ENCODE measurements around the gene GLYATL3.

The GLYATL3 gene

GRCh38 chr6:49530141-49530776, 30.5 kb downstream of the GLYATL3 start:
- no peak overlapping the region for H4K91ac ChIP-seq (ENCODE audit: low read length)
- no peak overlapping the region for H3K4me2 ChIP-seq (ENCODE audit: low read length, poor library complexity, severe bottlenecking)
- H3K4me3 ChIP-seq (ENCODE audit: insufficient read depth in 1 of 2, low read depth in 1 of 2, low read length in 2 of 2) = no peak overlapping the region
- no peak overlapping the region for H3K14ac ChIP-seq (ENCODE audit: low read length in 2 of 2)
- H3K4me1 ChIP-seq (ENCODE audit: control insufficient read depth, insufficient read depth, low read depth, low read length) = no peaks in the 10 kb centered on the region
- H3K18ac ChIP-seq (ENCODE audit: low read depth in 1 of 2, low read length in 2 of 2) = no peak overlapping the region
- H3K9ac ChIP-seq (ENCODE audit: low read length) = no peak overlapping the region
- no peak overlapping the region for H4K8ac ChIP-seq (ENCODE audit: low read length)
- no peak for DNase-seq
- H2AK5ac ChIP-seq (ENCODE audit: low read length, severe bottlenecking) = no peak overlapping the region
- H2BK15ac ChIP-seq (ENCODE audit: low read depth, poor library complexity, severe bottlenecking) = no peak overlapping the region
- WGBS = no CpG with 5 or more reads among the region's 2 CpGs
- H3K36me3 ChIP-seq (ENCODE audit: control insufficient read depth in 1 of 2, insufficient read depth in 2 of 2, low read depth in 1 of 2, low read length in 2 of 2) = no peaks in the 10 kb centered on the region
- H2AFZ ChIP-seq (ENCODE audit: low read depth, low read length) = no peak overlapping the region
- H3K9me3 ChIP-seq (ENCODE audit: control insufficient read depth, low read length) = no peaks in the 10 kb centered on the region
- H3K23ac ChIP-seq (ENCODE audit: low read length in 2 of 2) = no peak overlapping the region
- H3K79me1 ChIP-seq (replicated peaks; ENCODE audit: low read length, poor library complexity, severe bottlenecking) = no peaks in the 10 kb centered on the region
- no peaks in the 10 kb centered on the region for H3K27me3 ChIP-seq (ENCODE audit: control insufficient read depth in 1 of 2, insufficient read depth in 1 of 2, low read length in 2 of 2)
- no peak overlapping the region for H2BK5ac ChIP-seq (ENCODE audit: low read depth, low read length, poor library complexity, severe bottlenecking)
- H2BK12ac ChIP-seq (ENCODE audit: low read length in 2 of 2) = no peak overlapping the region
- no peak overlapping the region for H2BK120ac ChIP-seq (ENCODE audit: low read depth, low read length)
- H3K4ac ChIP-seq (ENCODE audit: low read depth in 1 of 2, low read length in 2 of 2) = no peak overlapping the region
- H3K27ac ChIP-seq (ENCODE audit: low read length, poor library complexity, severe bottlenecking) = no peak overlapping the region

DNA sequence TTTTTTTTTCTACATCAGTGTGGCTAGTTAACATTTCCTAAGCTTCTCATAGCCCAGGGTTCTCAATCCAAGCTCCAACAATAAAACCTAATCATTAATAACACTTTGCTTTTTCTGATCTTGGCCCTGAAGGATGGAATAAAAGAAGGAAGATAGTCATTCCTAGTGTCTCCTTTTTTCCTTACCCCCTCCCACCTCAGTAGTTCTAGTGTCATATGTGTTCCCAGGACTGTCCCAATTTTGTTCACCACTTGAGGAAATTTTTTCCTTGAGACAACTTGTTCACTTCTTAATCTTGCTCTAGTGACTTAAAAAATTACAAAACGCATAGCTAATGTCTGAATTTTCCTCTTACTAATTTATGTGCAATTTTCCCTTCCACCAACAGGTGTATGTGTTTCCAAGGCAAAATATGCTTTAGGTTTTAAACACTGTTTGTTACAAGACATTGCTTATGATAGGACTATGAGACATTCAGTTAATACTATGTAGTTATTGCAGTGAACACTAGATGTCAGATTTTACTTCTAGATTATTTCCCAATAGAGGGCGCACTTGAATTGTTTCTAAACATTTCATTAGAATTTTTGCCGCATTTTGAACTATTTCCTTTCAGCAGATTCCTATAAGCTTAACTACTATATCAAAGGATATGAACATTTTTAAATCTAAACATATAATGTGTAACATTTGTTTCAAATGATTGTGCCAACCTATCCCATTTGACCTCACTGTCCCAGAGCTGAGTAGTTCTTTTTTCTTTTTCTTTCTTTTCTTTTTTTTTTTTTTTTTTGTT, 32.2 kb downstream of the GLYATL3 start:
- H3K4ac ChIP-seq (ENCODE audit: low read depth in 1 of 2, low read length in 2 of 2) = no peak overlapping the region
- H2BK120ac ChIP-seq (ENCODE audit: low read depth, low read length) = no peak overlapping the region
- no peak overlapping the region for H3K4me2 ChIP-seq (ENCODE audit: low read length, poor library complexity, severe bottlenecking)
- WGBS = no CpG with 5 or more reads among the region's 3 CpGs
- no peak overlapping the region for H3K23ac ChIP-seq (ENCODE audit: low read length in 2 of 2)
- H3K36me3 ChIP-seq (ENCODE audit: control insufficient read depth in 1 of 2, insufficient read depth in 2 of 2, low read depth in 1 of 2, low read length in 2 of 2) = no peaks in the 10 kb centered on the region
- H4K8ac ChIP-seq (ENCODE audit: low read length) = no peak overlapping the region
- H2BK5ac ChIP-seq (ENCODE audit: low read depth, low read length, poor library complexity, severe bottlenecking) = no peak overlapping the region
- peak overlapping the region in 1 of 2 experiments; percentile 45 for H3K4me3 ChIP-seq (ENCODE audit: insufficient read depth in 1 of 2, low read depth in 1 of 2, low read length in 2 of 2)
- no peak overlapping the region for H2AFZ ChIP-seq (ENCODE audit: low read depth, low read length)
- H3K9me3 ChIP-seq (ENCODE audit: control insufficient read depth, low read length) = no peaks in the 10 kb centered on the region
- H3K27ac ChIP-seq (ENCODE audit: low read length, poor library complexity, severe bottlenecking) = no peak overlapping the region
- peak; percentile 73 for DNase-seq
- no peak overlapping the region for H2AK5ac ChIP-seq (ENCODE audit: low read length, severe bottlenecking)
- no peak overlapping the region for H4K91ac ChIP-seq (ENCODE audit: low read length)
- H3K14ac ChIP-seq (ENCODE audit: low read length in 2 of 2) = no peak overlapping the region
- no peak overlapping the region for H2BK15ac ChIP-seq (ENCODE audit: low read depth, poor library complexity, severe bottlenecking)
- no peaks in the 10 kb centered on the region for H3K79me1 ChIP-seq (replicated peaks; ENCODE audit: low read length, poor library complexity, severe bottlenecking)
- peak overlapping the region; percentile 80 for H3K9ac ChIP-seq (ENCODE audit: low read length)
- no peak overlapping the region for H2BK12ac ChIP-seq (ENCODE audit: low read length in 2 of 2)
- no peaks in the 10 kb centered on the region for H3K4me1 ChIP-seq (ENCODE audit: control insufficient read depth, insufficient read depth, low read depth, low read length)
- no peak overlapping the region for H3K18ac ChIP-seq (ENCODE audit: low read depth in 1 of 2, low read length in 2 of 2)
- H3K27me3 ChIP-seq (ENCODE audit: control insufficient read depth in 1 of 2, insufficient read depth in 1 of 2, low read length in 2 of 2) = no peaks in the 10 kb centered on the region

- Histone ChIP-seq H4K91ac (ENCODE audit: low read length) (no peak overlapping the region), H3K4ac (ENCODE audit: low read depth in 1 of 2, low read length in 2 of 2) (no peak overlapping the region), H2BK15ac (ENCODE audit: low read depth, poor library complexity, severe bottlenecking) (no peak overlapping the region), H3K4me3 (ENCODE audit: insufficient read depth in 1 of 2, low read depth in 1 of 2, low read length in 2 of 2) (no peak overlapping the region), H3K9ac (ENCODE audit: low read length) (no peak overlapping the region), H3K14ac (ENCODE audit: low read length in 2 of 2) (no peak overlapping the region), H3K79me1 (replicated peaks; ENCODE audit: low read length, poor library complexity, severe bottlenecking) (no peaks in the 10 kb centered on the region), H3K27ac (ENCODE audit: low read length, poor library complexity, severe bottlenecking) (no peak overlapping the region), H2BK5ac (ENCODE audit: low read depth, low read length, poor library complexity, severe bottlenecking) (no peak overlapping the region), H3K9me3 (ENCODE audit: control insufficient read depth, low read length) (no peaks in the 10 kb centered on the region), H2BK120ac (ENCODE audit: low read depth, low read length) (no peak overlapping the region), H3K4me1 (ENCODE audit: control insufficient read depth, insufficient read depth, low read depth, low read length) (no peaks in the 10 kb centered on the region), H3K36me3 (ENCODE audit: control insufficient read depth in 1 of 2, insufficient read depth in 2 of 2, low read depth in 1 of 2, low read length in 2 of 2) (no peaks in the 10 kb centered on the region), H3K23ac (ENCODE audit: low read length in 2 of 2) (no peak overlapping the region), H3K18ac (ENCODE audit: low read depth in 1 of 2, low read length in 2 of 2) (no peak overlapping the region), H3K27me3 (ENCODE audit: control insufficient read depth in 1 of 2, insufficient read depth in 1 of 2, low read length in 2 of 2) (no peaks in the 10 kb centered on the region), H2AK5ac (ENCODE audit: low read length, severe bottlenecking) (no peak overlapping the region), H4K8ac (ENCODE audit: low read length) (no peak overlapping the region), H2AFZ (ENCODE audit: low read depth, low read length) (no peak overlapping the region), H2BK12ac (ENCODE audit: low read length in 2 of 2) (no peak overlapping the region), H3K4me2 (ENCODE audit: low read length, poor library complexity, severe bottlenecking) (no peak overlapping the region)
- DNase-seq = no peak
- 80% methylated on average over 2 of the region's 5 CpGs for WGBS
Measured at GRCh38 chr6:49535795-49536194, 36.1 kb downstream of the GLYATL3 start.

DNA sequence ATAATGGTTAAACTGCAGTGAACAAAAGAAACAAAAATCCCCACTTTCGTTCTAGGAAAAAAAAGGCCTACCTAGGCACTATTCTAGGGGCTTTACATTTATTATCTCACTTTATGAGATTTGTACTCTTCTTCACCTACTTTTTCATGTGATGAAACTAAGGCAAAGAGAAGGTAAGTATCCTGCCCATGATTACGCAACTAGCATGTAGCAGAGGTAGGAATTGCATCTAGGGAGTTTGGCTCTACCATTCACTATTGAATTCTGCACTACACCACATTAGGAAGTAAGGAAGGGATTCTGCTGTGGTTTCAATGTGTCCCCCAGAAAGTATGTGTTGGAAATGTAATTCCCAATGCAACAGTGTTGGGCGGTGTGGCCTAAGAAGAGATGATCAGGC, 39.4 kb downstream of the GLYATL3 start:
- Histone ChIP-seq H3K4me2 (ENCODE audit: low read length, poor library complexity, severe bottlenecking) (no peak overlapping the region), H3K4ac (ENCODE audit: low read depth in 1 of 2, low read length in 2 of 2) (no peak overlapping the region), H3K27me3 (ENCODE audit: control insufficient read depth in 1 of 2, insufficient read depth in 1 of 2, low read length in 2 of 2) (no peaks in the 10 kb centered on the region), H4K91ac (ENCODE audit: low read length) (no peak overlapping the region), H4K8ac (ENCODE audit: low read length) (no peak overlapping the region), H3K9me3 (ENCODE audit: control insufficient read depth, low read length) (no peaks in the 10 kb centered on the region), H3K36me3 (ENCODE audit: control insufficient read depth in 1 of 2, insufficient read depth in 2 of 2, low read depth in 1 of 2, low read length in 2 of 2) (no peaks in the 10 kb centered on the region), H3K18ac (ENCODE audit: low read depth in 1 of 2, low read length in 2 of 2) (no peak overlapping the region), H2BK12ac (ENCODE audit: low read length in 2 of 2) (peak overlapping the region in 1 of 2 experiments; percentile 10), H2BK5ac (ENCODE audit: low read depth, low read length, poor library complexity, severe bottlenecking) (no peak overlapping the region), H2AK5ac (ENCODE audit: low read length, severe bottlenecking) (no peak overlapping the region), H3K4me3 (ENCODE audit: insufficient read depth in 1 of 2, low read depth in 1 of 2, low read length in 2 of 2) (no peak overlapping the region), H3K9ac (ENCODE audit: low read length) (no peak overlapping the region), H2AFZ (ENCODE audit: low read depth, low read length) (no peak overlapping the region), H3K14ac (ENCODE audit: low read length in 2 of 2) (peak overlapping the region in 1 of 2 experiments; percentile 18), H3K79me1 (replicated peaks; ENCODE audit: low read length, poor library complexity, severe bottlenecking) (no peaks in the 10 kb centered on the region), H2BK15ac (ENCODE audit: low read depth, poor library complexity, severe bottlenecking) (no peak overlapping the region), H3K27ac (ENCODE audit: low read length, poor library complexity, severe bottlenecking) (no peak overlapping the region), H2BK120ac (ENCODE audit: low read depth, low read length) (no peak overlapping the region), H3K4me1 (ENCODE audit: control insufficient read depth, insufficient read depth, low read depth, low read length) (no peaks in the 10 kb centered on the region), H3K23ac (ENCODE audit: low read length in 2 of 2) (no peak overlapping the region)
- no peak for DNase-seq
- 100% methylated on average over 2 of the region's 3 CpGs for WGBS

All from mesenchymal stem cell (in vitro differentiated cells and primary cell).